M059J (cell line): ENCODE data around the gene CRIP2. TPM values are rescaled to one million over a fixed set of nuclear protein-coding genes. Genes with fewer than 3 reads are reported as not detected.

Source experiments
- DNase-seq: peaks from one replicate; pipeline ENCODE4 v3.0.0-alpha.2; 2012; ENCODE audit warnings: low read depth
- total RNA-seq: library from RNA; depleted of rRNA; stranded (reverse); fragments of >200 nt; shearing (Covaris generic); gene quantifications from 2 replicates; pipeline ENCODE4 v1.2.3, GENCODE V29; 2014

Gene CRIP2
- total RNA-seq, 1 experiment from 2014 or later = 114 TPM

DNA sequence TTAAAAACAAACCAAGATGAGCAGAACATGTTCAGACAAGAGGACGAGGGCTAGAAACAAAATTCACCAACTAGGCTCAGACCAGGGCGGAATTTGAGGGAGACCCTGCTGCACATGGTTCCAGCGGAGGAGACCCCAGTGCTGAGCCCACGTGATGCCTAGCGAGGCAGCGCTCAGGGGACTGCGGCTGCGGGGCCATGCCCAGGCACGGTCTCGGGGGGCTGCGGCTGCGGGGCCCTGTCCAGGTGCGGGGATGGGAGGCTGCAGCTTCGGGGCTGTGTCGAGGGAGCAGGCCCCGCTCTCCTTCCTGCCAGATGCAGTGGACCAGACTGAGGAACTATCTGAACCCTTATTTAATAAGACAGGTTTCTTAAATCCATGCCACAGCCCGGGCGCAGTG is 12.7 kb upstream of the CRIP2 start:
- no peak for DNase-seq

- DNase-seq = no peak
These were observed 10.1 kb upstream of the CRIP2 start for GRCh38 chr14:105464501-105464900.

GRCh38 chr14:105465209-105466031 is 9.2 kb upstream of the CRIP2 start:
- peak; percentile 36 for DNase-seq

GRCh38 chr14:105466531-105467248 is 7.9 kb upstream of the CRIP2 start:
- DNase-seq = no peak

- no peak for DNase-seq
These were observed 7.2 kb upstream of the CRIP2 start for GRCh38 chr14:105467249-105467941.

GRCh38 chr14:105467942-105468471 is 6.6 kb upstream of the CRIP2 start:
- DNase-seq = no peak

- no peak for DNase-seq
These were observed 5.9 kb upstream of the CRIP2 start for GRCh38 chr14:105468621-105469241.

DNA sequence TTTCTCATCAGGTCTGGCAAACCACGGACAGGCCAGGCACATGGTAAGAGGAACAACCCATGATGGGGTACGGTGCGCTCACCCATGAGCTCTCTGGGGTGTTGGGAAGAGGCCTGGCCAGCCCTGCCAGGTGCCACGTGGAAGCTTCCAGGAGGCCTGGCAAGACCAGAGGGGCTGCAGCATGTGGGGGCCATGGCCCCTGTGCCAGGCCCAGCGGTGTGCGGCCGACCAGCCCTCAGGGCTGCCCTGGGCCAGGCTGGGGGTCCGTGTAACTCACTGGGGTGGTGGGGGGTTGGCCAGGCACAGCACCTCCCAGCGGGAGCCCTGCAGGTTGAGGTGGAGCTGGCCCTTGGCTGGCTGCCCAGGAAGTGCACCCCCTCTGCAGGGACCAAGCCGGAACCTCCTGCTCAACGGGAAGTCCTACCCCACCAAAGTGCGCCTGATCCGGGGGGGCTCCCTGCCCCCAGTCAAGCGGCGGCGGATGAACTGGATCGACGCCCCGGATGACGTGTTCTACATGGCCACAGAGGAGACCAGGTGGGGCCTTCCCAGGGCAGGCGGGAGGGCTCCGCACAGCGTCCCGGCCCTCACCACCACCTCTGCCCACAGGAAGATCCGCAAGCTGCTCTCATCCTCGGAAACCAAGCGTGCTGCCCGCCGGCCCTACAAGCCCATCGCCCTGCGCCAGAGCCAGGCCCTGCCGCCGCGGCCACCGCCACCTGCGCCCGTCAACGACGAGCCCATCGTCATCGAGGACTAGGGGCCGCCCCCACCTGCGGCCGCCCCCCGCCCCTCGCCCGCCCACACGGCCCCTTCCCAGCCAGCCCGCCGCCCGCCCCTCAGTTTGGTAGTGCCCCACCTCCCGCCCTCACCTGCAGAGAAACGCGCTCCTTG is 4.9 kb upstream of the CRIP2 start:
- DNase-seq = no peak

DNA sequence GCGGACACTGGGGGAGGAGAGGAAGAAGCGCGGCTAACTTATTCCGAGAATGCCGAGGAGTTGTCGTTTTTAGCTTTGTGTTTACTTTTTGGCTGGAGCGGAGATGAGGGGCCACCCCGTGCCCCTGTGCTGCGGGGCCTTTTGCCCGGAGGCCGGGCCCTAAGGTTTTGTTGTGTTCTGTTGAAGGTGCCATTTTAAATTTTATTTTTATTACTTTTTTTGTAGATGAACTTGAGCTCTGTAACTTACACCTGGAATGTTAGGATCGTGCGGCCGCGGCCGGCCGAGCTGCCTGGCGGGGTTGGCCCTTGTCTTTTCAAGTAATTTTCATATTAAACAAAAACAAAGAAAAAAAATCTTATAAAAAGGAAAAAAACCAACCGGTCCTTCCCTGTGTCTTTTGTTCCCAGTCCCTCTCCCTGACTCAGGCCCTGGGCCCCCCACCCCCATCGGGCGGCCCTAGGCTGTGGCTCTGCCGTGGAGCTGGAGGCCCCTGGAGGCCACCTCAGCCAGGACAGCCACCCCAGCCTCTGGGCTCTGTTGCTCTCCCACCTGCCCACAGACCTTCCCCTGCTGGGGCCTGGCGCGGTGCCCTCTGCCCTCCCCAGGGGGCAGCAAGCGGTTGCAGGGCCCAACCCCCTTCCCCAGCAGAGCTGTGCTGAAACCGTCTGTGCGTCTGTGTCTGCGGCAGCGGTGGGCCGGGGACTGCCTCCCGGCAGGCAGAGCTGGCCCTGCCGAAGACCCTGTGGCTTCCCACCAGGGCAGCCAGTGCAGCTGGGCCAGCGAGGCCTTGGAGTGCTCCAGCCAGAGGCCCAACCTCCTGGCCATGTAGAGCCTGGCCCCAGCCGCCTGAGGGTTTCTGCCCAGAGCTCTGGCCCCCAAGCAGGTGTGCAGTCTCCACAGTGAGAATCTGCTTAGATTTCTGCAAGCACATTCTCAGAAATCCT is 4.0 kb upstream of the CRIP2 start:
- no peak for DNase-seq

- DNase-seq = no peak
These were observed 3.3 kb upstream of the CRIP2 start for GRCh38 chr14:105471297-105471821.

DNA sequence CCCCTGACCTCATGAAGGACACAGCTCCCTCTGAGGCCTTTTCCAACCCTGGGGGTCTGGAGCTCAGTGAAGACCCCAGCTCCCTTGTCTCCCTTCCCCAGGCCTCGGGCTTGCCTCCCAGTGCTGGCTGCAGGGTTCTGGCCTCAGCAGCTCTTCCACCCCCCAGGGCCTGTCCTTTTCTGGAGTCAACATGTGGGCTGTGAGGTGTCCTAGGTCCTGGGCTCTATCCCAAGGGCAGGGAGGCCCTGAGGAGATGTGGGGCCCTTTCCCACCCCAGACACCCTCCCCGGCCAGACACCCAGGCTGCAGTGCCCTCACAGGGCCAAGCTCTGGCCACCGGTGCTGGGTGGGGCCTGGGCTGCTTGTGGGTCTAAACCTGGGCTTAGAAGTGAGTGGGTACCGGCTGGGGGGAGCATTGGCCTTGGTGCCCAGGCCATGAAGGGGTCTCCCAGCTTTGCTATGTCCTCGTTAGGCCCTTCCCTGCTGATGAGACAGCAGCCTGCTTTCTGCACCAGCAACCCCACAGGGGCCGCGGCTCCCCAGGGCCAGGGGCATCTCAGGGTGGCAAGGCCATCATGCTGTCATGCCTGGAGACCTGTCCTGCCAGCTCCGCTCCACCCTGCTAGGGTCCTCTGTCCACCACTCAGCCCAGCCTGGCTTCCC is 2.7 kb upstream of the CRIP2 start:
- no peak for DNase-seq

DNA sequence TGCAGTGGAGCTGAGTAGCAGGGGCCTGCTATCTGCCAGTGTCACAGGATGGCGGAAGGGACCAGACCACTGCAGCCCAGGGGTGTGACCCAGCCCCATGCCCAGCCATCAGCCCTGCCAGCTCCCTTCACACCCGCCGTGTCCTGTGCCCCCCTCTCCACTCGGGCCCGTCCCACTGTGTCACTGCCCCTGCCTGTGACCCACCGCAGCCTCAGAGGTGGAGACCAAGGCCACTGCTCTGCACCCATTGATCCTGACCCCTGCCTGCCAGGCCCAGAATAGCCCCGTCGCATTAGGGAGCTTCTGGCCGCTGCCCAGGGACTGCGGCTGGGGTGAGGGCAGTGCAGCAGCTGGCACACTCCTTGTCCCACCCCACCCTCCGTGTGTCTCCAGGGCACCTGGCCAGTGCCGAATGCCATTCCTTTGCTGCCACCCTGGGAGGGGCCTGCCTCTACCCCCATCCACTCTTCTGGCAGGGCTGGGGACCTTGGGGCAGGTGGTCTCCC is 2.1 kb upstream of the CRIP2 start:
- DNase-seq = no peak

GRCh38 chr14:105473033-105473676 is 1.5 kb upstream of the CRIP2 start:
- peak; percentile 53 for DNase-seq

- peak; percentile 85 for DNase-seq
These were observed 741 bp upstream of the CRIP2 start for GRCh38 chr14:105473677-105474482.

- DNase-seq = peak; percentile 53
These were observed 862 bp downstream of the CRIP2 start for GRCh38 chr14:105475269-105476096.

DNA sequence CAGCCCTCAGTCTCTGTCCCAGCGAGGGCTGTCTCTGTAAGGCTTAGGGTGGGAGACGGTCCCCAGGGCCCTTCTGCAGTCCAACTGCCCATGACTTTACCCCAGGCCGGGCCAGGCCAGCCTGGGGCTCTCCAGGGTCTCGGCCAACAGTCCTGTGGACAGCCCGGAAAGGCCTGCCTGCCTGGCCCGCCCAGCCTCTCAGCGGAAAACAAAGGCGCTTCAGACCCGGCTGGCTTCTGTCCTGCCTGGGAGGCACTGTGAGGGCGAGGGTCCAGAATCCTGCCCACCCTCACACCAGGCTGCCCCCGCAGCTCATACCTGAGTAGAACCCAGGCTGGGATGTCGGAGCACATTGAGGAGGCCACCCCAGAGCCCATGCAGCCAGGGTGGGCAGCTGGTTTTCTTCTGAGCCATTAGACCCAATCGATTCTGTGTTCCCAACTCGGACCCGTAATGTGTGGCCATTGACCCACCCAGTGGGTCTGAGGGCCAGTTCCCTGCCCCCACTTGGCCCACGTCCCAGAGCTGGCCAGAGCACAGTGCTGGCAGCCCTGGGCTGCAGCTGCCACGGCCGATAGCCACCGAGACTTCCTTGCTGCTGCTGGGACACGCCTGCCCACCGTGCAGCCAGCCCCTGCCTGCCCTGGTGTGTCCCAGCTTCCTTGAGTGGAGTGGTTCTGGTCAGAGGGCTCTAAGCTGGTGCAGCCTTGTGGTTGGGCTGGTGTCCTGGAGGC is 1.6 kb downstream of the CRIP2 start:
- DNase-seq = peak; percentile 51
